Measurements from ENCODE around the gene EIF5A. TPM values are rescaled to one million over a fixed set of nuclear protein-coding genes. Genes with fewer than 3 reads are reported as not detected.
A peak's percentile ranks its signal among the peaks of the same experiment; 100 is the strongest.

Gene EIF5A
- total and polyA plus RNA-seq, 9 of the 15 experiments (the other 6 are each of a cell fraction or from before 2014, with no cell fraction given) = 22.9 to 1,163 (median 772) TPM

DNA sequence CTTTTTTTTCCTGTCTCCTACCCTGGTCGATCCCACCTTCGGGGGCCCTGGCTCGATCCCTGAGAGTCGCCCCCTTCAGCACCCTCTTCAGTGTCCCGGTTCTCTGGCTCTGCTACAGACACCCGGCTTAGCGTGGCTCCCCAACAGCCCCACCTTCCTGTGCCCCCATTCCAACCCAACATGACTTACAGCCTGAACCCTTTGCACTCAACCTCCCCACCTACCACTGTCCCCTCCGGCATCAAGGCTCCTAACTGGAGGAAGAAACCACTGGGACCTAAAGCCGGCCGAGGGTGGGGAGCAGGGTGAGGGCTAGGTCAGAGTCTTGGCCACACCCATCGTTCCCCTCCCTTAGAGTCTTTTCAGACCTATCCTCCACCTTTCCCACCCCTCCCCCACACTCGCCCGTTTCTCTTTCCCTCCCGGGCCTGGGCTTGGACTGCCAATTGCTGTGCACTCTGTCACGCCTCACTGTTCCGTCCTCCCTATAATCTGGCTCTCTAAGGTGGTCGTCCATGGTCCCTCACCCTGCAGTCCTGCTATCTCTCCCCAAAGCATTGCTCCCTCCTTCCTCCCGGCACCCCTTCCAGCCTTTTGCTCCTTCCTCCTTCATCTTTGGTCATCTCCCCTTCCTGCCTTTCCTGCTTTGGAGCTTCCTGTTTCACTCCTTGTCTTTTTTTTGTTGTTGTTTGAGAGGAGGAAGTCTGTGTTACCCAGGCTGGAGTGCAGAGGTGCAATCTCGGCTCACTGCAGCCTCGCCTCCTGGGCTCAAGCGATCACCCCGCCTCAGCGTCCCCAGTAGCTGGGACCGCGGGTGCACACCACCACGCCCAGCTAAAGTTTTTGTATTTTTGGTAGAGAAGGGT is 44.3 kb upstream of the EIF5A start (continued):
- TF ChIP-seq, protein P1, sequence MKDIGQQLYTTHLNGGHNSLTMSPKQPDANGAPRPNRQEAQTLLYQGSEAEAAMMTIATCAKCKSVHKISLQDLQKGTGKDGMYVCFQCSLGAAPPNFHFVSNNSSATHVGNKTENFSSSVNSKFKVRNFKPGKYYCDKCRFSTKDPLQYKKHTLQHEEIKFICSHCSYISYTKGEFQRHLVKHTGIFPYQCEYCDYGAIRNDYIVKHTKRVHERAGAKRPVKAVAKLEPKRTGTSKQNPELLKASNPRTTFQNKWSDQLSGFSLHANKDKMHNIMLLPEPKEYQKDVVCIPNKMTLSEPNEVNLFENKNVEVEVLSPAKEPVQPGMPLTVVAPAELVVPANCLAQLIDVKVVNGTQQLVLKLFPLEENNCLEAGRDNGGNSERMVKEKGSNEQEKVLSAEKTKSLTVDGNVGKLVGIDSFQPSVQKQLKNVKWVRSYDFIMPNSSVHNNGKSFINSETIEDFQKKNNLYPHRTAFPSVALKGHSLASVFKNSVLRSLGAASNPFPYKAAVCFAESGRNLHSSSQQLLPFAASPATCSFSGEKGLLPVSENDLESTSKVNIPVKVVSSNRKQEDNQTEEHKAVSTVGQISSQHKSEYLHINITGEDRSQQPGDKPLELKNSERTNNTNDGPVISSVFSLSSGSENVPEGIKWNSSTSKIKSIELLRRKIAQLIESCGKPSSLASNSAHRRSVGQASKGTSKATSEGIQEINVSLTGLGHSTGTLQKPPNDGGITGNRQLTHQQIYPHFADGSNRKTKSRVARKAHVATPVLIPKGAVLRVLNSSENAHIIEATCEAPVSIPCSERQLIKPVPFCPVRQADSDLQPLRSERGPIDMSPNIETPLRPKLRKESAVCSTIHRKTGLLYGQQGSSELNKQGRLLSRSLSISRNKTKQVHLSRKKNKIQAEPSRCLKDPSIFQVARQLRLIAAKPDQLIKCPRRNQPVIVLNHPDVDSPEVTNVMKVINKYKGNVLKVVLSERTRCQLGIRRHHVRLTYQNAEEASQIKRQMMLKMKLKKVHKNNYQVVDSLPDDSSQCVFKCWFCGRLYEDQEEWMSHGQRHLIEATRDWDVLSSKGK (CRISPR knock-in tag; IDR thresholded peaks at IDR 0.05) = no peak
- peak; percentile 76 for TF ChIP-seq HDAC2 (IDR thresholded peaks at IDR 0.05)
- TF ChIP-seq NFRKB (IDR thresholded peaks at IDR 0.05; ENCODE audit: low read depth) = 0 out of 2 replicates have a peak, but pooled peaks have one; percentile 70
- TF ChIP-seq RBFOX2 (IDR thresholded peaks at IDR 0.05; ENCODE audit: low read depth, low read length) = peak; percentile 58; the same call in 1 of the 2 replicates
- TF ChIP-seq ZNF282 (CRISPR knock-in tag; IDR thresholded peaks at IDR 0.05) = no peak
- no peak for TF ChIP-seq ARID3B (CRISPR knock-in tag; IDR thresholded peaks at IDR 0.05; ENCODE audit: borderline replicate concordance)
- peak; percentile 23; the same call in 1 of the 2 replicates for TF ChIP-seq POLR2G (IDR thresholded peaks at IDR 0.05; ENCODE audit: low read depth, low read length)
- TF ChIP-seq MTA2 (IDR thresholded peaks at IDR 0.05; ENCODE audit: low read depth) = 0 out of 2 replicates have a peak, but pooled peaks have one; percentile 34
- TF ChIP-seq, protein P2, sequence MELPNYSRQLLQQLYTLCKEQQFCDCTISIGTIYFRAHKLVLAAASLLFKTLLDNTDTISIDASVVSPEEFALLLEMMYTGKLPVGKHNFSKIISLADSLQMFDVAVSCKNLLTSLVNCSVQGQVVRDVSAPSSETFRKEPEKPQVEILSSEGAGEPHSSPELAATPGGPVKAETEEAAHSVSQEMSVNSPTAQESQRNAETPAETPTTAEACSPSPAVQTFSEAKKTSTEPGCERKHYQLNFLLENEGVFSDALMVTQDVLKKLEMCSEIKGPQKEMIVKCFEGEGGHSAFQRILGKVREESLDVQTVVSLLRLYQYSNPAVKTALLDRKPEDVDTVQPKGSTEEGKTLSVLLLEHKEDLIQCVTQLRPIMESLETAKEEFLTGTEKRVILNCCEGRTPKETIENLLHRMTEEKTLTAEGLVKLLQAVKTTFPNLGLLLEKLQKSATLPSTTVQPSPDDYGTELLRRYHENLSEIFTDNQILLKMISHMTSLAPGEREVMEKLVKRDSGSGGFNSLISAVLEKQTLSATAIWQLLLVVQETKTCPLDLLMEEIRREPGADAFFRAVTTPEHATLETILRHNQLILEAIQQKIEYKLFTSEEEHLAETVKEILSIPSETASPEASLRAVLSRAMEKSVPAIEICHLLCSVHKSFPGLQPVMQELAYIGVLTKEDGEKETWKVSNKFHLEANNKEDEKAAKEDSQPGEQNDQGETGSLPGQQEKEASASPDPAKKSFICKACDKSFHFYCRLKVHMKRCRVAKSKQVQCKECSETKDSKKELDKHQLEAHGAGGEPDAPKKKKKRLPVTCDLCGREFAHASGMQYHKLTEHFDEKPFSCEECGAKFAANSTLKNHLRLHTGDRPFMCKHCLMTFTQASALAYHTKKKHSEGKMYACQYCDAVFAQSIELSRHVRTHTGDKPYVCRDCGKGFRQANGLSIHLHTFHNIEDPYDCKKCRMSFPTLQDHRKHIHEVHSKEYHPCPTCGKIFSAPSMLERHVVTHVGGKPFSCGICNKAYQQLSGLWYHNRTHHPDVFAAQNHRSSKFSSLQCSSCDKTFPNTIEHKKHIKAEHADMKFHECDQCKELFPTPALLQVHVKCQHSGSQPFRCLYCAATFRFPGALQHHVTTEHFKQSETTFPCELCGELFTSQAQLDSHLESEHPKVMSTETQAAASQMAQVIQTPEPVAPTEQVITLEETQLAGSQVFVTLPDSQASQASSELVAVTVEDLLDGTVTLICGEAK (IDR thresholded peaks at IDR 0.05) = peak; percentile 57
- TF ChIP-seq, protein P2 (CRISPR knock-in tag; IDR thresholded peaks at IDR 0.05) = no peak
- peak; percentile 49; the same call in 1 of the 2 replicates for TF ChIP-seq PHF8 (IDR thresholded peaks at IDR 0.05; ENCODE audit: borderline replicate concordance, low read length)
- TF ChIP-seq ARNT (IDR thresholded peaks at IDR 0.05) = peak; percentile 45 to 72; a peak in 2 of 4 replicates
- TF ChIP-seq TBP (optimal IDR thresholded peaks at IDR 0.05; ENCODE audit: low read depth, low read length) = peak; percentile 56
